A549 treated with AZD2906 at 1 μM for 4 hours (cell line): ENCODE results near the gene CD276. TPM values are rescaled to one million over a fixed set of nuclear protein-coding genes. Genes with fewer than 3 reads are reported as not detected.

ENCODE experiments used
- total RNA-seq: library from RNA; stranded (reverse); fragments of 200-300 nt; extraction: Qiagen RNA extraction; gene quantifications from 5 replicates; pipeline ENCODE4 v1.2.3, GENCODE V29; 2022

Gene CD276
- 63.7 to 76.9 TPM (median 75.0 TPM) in 5 replicates for total RNA-seq

DNA sequence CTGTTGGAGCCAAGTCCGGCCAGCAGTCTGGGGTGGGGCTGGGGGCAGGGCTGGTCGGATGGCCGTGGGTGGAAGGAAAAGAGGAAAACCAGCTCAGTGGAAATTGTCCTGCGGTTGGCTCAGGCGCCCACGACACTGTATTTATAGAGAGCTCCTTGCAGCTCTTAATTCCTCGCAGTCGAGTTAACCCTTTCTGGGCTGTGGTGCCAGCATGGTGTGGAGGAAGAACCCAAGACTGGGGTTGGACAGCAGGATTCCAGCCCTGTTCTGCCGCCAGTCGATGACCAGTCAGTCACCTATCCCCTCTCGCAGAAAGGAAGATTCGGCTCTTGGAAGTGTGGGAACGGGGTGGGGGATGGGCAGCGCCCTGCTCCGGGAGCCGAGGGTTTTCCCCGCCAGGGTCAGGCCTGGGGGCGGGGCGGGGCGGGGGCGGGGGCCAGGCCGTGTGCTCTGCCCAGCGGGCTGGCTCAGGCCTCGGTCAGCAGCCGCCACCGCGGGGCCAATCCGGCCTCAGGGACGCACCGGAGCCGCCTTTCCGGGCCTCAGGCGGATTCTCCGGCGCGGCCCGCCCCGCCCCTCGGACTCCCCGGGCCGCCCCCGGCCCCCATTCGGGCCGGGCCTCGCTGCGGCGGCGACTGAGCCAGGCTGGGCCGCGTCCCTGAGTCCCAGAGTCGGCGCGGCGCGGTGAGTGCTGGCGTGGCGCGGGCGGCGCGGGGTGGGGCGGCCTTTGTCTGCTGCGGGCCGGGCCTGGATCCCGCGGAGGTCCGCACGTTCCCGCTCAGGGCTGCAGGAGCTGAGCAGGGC is at the start of gene CD276:
TSS of gene CD276 (plus strand) at position 607 of the 804 bp plus-strand sequence. CDS start 15,257 bp downstream, outside the sequence.

GRCh38 chr15:73753250-73754130 is 69.3 kb downstream of the CD276 start, which contains the start of gene INSYN1:
Gene INSYN1, minus strand, starts transcription at chr15:73753351. Its CDS starts 2,221 bp downstream, at chr15:73751130.

Other genes with a start within 250 kb of the CD276 start
- gene REC114, start 241.2 kb upstream of the CD276 start, total RNA-seq, result not detected in 5 replicates
- gene NPTN, start 51.0 kb upstream of the CD276 start, total RNA-seq, result 180 to 207 TPM (median 199 TPM) in 5 replicates
- 1.9 to 3.2 TPM (median 2.4 TPM) in 5 replicates for gene INSYN1, start 69.0 kb downstream of the CD276 start, total RNA-seq
- gene TBC1D21, start 189.2 kb downstream of the CD276 start, total RNA-seq, result not detected in 5 replicates
- 0.52 to 1.0 TPM (median 0.70 TPM) in 5 replicates for gene LOXL1, start 242.1 kb downstream of the CD276 start, total RNA-seq